BJ (cell line): Measurements from ENCODE around the gene CTTN. TPM values are rescaled to one million over a fixed set of nuclear protein-coding genes. Genes with fewer than 3 reads are reported as not detected.
"Not testable (repeated sequence)": the region's sequence is repeated elsewhere in the genome, so short reads cannot be mapped to it uniquely, and the experiment has no call there.

Source experiments
- CTCF ChIA-PET: fragments of 350-600 bp; formaldehyde crosslinking; extraction: SDS; loops from one replicate; lab custom pipeline; 2021; ENCODE audit warnings: antibody characterized with exemption, inconsistent platforms; lab: Yijun Ruan, JAX
- POLR2A ChIA-PET: fragments of 300-600 bp; sonication (Branson Sonifier 250); formaldehyde crosslinking; extraction: SDS; loops from one replicate; lab custom pipeline; 2021; ENCODE audit warnings: antibody characterized with exemption; lab: Charles Lee
- DNase-seq: peaks from one replicate; pipeline ENCODE4 v3.0.0-alpha.2; 2011; ENCODE audit warnings: low read depth
- H3K27me3 ChIP-seq: 2 replicates; pipeline ENCODE4 v1.6.0; 2011; ENCODE audit warnings: low read length; ENCODE audit not compliant: control insufficient read depth, insufficient read depth
- H3K36me3 ChIP-seq: 2 replicates; pipeline ENCODE4 v1.5.1; 2011; ENCODE audit warnings: low read length; ENCODE audit not compliant: control insufficient read depth, insufficient read depth
- H3K4me3 ChIP-seq: 2 replicates; pipeline ENCODE4 v1.5.1; 2011; ENCODE audit warnings: low read depth, mild to moderate bottlenecking, control low read depth, low read length
- polyA plus RNA-seq: library from polyadenylated mRNA; depleted of rRNA; stranded (reverse); fragments of >200 nt; gene quantifications from 2 replicates; pipeline ENCODE4 v1.2.3, GENCODE V29; 2011
- TF ChIP-seq, protein P1 (sequence below): IDR thresholded peaks from 2 replicates; pipeline ENCODE4 v1.5.1; 2011; ENCODE audit warnings: low read depth, mild to moderate bottlenecking, control low read depth, inconsistent platforms, low read length, moderate library complexity; ENCODE audit not compliant: insufficient read depth

CTTN gene
- polyA plus RNA-seq, 1 experiment = 166 TPM

DNA sequence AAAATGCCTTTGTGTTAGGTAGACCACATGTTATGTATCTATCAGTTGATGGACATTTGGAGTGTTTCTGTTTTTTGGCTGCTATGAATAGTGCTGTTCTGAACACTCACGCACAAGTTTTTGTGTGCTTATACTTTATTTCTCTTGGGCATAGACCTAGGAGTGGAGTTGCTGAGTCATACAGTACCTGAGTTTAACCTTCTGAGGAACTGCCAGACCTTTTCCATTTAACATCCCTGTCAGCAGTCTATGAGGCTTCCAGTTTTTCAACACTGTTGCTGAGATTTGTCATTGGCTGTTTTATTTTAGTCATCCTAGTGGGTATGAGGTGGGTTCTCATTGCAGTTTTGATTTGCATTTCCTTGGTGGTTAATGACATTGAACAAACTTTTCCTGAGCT, 4.4 kb downstream of the CTTN start:
- no peak for DNase-seq
- no peak overlapping the region for H3K4me3 ChIP-seq
- H3K36me3 ChIP-seq = peaks cover 14% of the 10 kb centered on the region
- TF ChIP-seq, protein P1, sequence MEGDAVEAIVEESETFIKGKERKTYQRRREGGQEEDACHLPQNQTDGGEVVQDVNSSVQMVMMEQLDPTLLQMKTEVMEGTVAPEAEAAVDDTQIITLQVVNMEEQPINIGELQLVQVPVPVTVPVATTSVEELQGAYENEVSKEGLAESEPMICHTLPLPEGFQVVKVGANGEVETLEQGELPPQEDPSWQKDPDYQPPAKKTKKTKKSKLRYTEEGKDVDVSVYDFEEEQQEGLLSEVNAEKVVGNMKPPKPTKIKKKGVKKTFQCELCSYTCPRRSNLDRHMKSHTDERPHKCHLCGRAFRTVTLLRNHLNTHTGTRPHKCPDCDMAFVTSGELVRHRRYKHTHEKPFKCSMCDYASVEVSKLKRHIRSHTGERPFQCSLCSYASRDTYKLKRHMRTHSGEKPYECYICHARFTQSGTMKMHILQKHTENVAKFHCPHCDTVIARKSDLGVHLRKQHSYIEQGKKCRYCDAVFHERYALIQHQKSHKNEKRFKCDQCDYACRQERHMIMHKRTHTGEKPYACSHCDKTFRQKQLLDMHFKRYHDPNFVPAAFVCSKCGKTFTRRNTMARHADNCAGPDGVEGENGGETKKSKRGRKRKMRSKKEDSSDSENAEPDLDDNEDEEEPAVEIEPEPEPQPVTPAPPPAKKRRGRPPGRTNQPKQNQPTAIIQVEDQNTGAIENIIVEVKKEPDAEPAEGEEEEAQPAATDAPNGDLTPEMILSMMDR = no peak
- ChIA-PET POLR2A (no interaction called here), CTCF (no interaction called here)
- H3K27me3 ChIP-seq = no peaks in the 10 kb centered on the region

DNA sequence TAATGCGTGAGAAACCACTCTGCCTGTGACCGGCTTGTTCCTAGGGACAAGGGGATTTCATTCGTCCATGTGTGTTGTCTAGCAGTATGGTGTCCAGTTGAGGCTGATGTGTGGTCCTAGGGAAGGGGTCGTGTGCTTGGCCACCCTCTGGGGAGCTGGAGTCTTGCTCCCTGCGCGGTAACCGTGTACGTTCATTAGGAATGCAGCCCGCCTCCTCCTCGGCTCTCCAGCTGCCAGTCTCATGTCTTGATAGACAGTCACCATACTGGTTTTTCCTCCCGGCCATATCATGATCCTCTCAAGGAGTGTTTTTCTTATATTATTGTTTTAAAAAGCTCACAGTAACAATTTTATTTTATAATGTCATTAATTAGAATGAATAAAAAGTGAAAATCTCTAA, 5.9 kb downstream of the CTTN start:
- Histone ChIP-seq H3K36me3 (peaks cover 19% of the 10 kb centered on the region), H3K4me3 (no peak overlapping the region), H3K27me3 (no peaks in the 10 kb centered on the region)
- DNase-seq = no peak
- POLR2A ChIA-PET = no interaction called here
- TF ChIP-seq, protein P1 = no peak
- CTCF ChIA-PET = interaction anchor here (1.9 kb wide), 1 partner anchor 12 kb away, joined by 4 read pairs; no protein-coding TSS in a partner anchor

DNA sequence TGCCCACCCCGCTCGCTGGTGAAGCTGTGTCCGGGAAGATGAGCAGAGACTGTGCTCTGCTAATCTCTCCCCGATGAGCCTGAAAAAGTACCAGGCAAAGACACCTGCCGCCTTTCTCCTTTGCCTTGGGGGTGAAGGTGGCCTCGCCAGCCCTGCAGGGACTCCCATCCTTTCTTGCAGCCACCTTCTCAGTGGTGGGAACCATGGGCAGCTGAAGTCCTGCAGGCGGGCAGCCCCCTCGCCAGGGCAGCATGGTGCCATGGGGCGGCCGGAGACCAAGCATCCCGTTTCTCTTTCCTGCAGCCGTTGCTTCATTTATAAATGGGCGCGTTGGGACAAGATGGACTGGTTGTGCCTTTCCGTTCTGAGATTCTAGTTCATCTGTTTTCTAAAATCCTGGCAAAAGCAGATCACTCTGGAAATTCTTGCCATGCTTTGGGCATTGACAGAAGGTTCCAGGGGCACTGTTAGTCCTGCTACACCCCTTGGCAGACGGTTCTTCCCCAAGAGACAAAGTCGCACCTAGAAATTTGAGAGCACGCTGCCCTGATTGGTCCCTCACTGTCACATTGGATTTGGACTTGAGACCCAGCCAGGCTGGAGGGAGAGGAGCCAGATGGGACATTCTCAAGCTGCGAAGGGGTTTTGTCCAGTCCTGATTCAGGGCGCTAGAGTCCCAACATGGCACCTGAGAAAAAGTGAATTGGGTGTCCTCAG, 7.5 kb downstream of the CTTN start:
- ChIA-PET CTCF (interaction anchor here (1.4 kb wide), 1 partner anchor 9 kb away, joined by 4 read pairs; no protein-coding TSS in a partner anchor), POLR2A (no interaction called here)
- DNase-seq = no peak
- H3K4me3 ChIP-seq = no peak overlapping the region
- H3K36me3 ChIP-seq = peaks cover 32% of the 10 kb centered on the region
- no peaks in the 10 kb centered on the region for H3K27me3 ChIP-seq
- TF ChIP-seq, protein P1 = no peak

DNA sequence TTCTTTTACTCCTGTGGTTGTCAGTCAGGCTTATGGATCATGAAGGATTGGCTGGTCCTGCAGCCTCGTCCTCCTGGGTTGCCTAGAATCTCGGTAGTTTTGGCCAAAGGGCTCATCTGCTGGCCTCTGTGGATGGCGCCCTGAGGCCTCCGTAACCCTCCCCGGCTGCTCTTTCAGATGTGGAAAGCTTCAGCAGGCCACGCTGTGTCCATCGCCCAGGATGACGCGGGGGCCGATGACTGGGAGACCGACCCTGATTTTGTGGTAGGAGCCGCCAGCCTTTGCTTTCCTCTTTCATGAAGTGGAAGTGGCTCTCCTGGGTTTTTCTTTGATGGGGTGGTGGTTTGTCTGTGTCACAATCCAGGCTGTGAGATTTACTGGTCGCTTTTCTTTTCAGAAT, 8.8 kb downstream of the CTTN start:
- H3K4me3 ChIP-seq = no peak overlapping the region
- peaks cover 42% of the 10 kb centered on the region for H3K36me3 ChIP-seq
- H3K27me3 ChIP-seq = no peaks in the 10 kb centered on the region
- ChIA-PET POLR2A (no interaction called here), CTCF (interaction anchor here (1.4 kb wide), 1 partner anchor 8 kb away, joined by 4 read pairs; no protein-coding TSS in a partner anchor)
- TF ChIP-seq, protein P1 = no peak
- no peak for DNase-seq

DNA sequence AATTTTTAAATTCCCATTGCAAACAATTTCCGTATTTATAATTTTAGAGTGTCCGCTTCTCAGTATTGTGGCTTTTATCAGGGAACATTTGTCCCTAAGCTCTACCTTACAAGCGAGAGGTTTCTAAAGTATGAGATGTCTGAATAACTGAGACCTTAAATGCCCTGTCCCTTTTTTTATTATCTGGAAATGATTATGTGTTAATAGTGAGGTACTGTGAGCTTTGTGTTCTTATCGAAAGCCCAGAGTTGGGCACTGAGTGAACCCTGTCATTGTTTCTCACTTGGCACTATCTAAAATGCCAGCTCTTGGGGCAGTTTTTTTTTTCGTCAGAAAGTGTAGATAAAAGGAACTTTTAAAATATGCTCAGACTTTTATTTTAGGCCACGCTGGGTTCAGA, 9.5 kb downstream of the CTTN start:
- DNase-seq = no peak
- Histone ChIP-seq H3K36me3 (peaks cover 46% of the 10 kb centered on the region), H3K27me3 (no peaks in the 10 kb centered on the region), H3K4me3 (no peak overlapping the region)
- TF ChIP-seq, protein P1 = no peak
- POLR2A ChIA-PET = no interaction called here
- CTCF ChIA-PET = interaction anchor here (0.6 kb wide), 1 partner anchor 50 kb away, joined by 3 read pairs; no protein-coding TSS in a partner anchor

DNA sequence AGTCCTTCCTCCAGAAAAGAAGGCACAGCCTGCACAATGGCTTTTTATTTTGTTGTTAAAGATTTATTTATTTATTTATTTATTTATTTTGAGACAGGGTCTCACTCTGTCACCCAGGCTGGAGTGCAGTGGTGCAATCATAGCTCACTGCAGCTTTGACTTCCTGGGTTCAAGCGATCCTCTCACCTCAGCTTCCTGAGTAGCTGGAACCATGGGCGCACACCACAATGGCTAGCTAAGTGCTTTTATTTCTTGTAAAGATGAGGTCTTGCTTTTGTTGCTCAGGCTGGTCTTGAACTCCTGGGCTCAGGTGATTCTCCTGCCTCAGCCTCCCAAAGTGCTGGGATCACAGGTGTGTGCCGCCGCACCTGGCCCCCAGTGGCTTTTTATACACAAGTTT, 10.0 kb downstream of the CTTN start:
- H3K36me3 ChIP-seq = peaks cover 51% of the 10 kb centered on the region
- H3K4me3 ChIP-seq, CTCF ChIA-PET, DNase-seq, H3K27me3 ChIP-seq, POLR2A ChIA-PET: not testable (repeated sequence)
